ENCODE data around the gene SLC27A4.

Gene SLC27A4

DNA sequence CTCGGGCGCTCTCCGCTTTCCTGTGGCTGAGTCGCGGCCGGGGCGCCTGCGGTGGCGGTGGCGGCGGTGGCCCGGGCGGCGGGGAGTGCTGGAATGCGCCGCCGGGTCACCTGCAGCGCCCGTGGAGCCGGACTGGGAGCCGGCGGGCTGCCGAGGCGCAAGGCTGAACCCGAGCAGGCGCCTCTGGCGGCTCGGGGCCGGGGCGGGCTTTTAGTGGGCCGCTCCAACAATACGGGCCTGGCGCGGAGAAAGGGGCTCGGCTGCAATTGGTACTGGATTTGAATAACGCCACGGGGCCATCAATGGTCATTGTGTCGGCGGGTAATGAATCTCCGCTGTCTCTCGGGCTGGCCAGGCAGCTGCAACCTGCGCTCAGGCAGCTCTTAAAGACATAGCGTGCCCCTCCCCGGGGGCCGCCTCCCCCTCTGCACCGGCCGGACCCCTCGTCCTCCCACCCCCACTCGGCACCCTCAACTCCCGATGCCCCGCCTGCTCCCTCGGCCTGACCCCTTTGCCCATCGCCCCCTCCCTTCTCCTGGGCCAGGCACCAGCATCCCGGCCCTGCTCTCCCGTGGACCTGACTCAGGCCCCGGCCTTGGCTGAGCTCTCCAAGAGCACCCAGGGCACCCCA is 52.9 kb downstream of the SLC27A4 start:
- DNase-seq: no peak

DNA sequence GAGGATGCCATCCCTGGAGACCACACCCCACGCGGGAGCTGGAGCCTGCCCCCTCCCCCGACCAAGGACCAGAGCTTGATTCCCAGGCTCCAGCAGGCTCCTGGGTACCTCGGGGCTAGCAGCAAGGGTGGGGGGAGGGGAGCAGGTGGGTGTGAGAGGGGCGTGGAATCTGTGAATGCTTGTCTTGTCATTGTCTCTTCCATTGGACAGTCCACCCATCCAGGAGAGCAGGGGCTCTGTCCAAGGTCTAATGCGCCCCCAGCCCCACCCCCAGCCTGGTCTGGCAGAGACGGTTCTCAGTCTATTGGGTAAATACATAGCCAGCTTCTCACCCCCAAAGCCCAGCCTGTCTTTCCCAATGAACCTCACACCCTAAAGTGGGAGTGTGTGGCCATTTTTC is 53.6 kb downstream of the SLC27A4 start:
- DNase-seq: no peak

DNA sequence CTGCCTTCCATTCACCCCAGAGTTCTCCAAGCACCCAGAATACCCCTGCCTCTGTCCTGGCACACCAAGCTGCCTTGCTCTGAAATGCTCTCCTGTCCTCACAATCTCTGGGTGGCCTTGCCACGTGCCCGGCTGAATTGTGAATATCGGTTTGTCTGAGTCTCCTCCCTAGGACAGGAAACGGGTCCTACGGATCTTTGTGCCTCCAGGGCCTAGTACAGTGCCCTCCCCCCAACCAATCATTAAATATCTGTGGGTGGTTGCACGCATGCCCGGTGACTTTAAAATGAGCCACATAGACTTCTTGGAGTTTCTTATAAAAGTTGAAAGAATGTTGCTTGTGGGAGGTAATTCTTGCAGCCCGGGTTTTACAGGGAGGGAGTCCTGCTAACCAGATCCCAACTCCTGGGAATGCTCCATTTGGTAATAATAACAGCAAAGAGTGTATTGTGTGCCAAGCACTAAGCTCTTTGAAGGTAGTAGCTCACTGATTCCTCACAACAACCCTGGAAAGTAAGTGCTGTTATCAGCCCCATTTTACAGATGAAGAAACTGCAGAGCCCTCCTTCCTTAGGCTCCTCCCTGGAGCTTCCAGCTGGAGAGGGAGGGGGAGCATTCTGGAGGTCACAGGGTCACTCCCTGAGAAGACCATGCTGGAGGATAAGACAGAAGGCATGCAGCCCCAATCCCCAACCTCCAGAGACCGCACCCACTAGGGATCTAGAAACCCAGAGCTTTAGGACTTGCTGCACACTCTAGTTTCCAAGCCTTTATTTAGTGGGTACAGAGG is 54.2 kb downstream of the SLC27A4 start:
- DNase-seq: no peak

DNA sequence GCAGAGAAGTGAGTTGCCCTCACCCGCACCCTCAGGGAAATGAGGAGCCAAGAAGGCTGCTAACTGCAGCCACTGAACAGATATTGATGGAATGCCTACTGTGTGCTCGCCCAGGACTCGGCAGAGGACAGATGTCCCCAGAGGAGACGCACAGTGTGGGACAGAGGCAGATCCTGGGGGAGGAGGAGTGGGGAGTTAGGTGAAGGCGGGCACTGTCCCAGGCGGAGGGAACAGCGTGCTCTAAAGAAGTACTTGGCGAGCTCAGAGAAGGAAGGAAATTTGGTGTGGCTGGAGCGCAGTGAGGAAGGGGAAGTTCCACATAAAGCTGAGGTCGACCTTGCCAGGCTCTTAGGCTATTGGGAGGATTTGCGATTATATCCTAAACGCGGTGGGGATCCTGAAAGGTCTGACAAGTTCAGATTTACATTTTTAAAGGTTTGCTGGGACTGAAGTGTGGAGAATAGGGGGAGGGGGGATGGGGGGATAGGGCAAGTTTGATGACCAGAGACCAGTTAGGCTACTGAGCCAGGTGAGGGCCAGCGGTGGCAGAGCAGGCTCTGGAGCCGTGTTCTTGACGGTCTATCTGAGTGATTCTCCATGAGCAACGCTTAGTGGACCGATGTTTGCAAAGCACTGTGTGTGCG is 56.8 kb downstream of the SLC27A4 start:
- no peak for DNase-seq

DNA sequence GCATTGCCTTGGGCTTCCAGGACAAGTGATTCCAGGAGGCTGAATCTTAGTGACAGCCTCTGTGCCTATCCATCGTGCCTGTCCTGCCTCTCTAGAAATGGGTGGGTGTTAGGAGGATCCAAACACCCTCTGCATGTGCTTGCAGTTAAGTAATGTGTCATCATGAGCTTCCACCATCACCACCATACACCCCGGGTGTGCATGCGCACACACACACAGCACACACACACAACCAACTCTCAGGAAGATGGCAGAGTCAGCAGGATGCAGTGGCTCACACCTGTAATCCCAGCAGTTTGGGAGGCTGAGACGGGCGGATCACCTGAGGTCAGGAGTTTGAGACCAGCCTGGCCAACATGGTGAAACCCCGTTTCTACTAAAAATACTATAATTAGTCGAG is 57.5 kb downstream of the SLC27A4 start:
- no peak for DNase-seq

DNA sequence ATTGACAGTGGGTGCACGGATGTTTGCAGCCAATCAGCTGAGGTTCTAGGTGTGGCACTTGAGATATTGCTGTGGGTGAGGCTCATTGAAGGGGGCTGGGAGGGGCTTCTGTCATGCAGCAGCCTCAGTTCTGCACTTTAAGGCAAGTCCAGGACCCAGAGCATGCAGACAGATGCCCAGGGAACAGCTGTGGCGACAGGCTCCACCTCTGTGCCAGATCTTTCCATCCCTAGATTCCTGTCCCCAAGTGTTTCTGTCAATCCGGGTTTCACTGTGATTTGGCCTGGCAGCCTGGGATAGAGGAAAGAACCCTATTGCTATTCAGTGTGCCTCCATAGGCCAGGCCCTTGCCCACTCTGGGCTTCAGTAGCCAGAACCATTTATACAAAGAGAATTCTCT is 59.5 kb downstream of the SLC27A4 start:
- DNase-seq: no peak

DNA sequence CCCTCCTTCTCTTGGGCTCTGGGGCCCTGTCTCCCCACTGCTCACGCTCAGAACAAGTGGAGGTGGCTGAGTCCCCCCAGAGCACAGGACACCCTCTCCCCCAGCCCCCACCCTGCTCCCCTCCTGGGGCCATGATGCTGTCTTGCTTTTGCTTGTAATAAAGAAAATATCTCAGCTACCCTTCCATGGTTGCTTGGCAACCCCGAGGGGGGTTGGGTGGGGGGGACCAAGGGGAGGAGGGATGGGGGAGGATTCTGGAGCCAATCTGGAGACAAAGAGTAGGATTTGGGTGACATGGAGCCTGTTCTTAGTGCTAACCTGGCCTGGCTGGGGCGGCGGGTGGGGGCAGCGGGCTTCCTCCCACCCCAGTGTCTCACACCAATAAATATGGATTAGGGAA is 64.2 kb downstream of the SLC27A4 start:
- no peak for DNase-seq

DNA sequence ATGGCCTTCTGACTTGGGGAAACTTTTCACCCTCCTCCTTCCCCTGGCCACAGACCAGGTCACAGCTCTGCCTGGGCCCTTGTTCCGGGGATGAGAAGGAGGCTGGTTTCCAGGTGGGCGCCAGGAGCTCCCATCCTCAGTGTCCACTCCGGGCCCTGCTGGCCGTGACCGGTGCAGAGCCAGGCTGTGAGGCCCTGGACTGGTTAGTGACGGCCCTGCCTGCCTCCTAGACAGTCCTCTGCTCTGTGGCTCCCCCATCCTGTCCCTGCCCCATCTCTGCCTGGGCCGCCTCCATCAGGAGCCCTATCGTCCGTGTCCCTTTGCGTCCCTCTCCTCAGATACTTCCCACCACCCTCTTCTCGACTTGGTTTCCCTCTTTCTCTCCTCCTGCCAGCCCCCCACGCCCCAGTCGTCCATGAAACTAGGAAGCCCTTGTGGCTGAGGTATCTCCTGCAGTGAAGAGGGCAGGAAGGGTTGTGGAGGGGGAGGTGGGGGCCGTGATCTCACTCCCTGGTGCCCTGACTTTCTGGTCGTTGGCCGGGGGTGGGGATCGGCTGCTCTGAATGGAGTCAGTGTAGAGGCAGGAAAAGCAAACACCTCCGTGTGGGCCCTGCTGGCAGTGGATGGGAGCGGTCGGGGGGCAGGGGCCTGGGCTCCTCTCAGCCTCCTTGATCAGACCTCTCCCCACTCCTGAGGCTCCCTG is 64.9 kb downstream of the SLC27A4 start:
- no peak for DNase-seq

DNA sequence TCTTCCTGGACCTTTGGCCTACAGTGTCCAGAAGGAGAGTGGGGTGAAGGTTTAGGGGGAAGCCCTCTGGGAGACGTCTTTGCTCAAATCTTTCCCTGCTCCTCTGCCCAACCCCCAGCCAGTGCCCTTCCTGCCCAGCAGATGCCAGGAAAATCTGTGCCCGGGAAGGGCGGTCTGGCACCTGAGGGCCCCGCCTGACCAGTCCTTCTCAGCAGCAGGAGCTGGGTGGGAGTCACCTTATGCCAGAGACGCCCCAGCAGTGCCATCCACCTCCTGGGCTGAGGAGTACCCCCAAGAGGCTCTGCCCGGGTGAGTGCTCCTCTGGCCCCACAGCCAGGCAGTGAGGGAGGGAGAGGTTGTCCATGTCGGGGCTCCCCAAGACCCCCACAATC is 65.4 kb downstream of the SLC27A4 start:
- no peak for DNase-seq

DNA sequence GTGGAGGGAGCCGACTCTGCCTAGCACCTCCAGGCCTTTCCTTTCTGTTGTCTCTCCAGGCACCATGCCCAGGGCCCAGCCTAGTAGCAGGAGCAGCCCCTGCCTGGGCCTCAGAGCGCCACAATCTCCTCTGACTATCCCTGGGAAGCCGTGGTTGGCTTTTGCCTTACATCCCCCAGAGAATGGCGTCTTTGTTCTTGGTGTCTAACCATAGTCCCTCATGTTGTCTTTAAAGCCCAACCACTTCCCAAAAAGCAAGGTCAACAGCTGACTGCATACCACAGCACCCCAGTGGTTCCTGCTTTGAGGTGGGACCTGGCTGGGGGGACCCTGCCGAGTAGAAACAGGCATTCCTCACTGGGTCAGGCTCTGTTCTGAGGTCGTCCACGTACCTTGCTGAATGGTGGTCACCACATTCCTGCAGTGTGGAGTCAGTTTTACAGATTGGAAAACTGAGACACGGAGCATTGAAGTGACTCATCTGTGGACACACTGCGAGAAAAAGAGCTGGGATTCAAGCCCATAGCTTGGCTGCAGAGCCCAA is 66.6 kb downstream of the SLC27A4 start:
- no peak for DNase-seq

DNA sequence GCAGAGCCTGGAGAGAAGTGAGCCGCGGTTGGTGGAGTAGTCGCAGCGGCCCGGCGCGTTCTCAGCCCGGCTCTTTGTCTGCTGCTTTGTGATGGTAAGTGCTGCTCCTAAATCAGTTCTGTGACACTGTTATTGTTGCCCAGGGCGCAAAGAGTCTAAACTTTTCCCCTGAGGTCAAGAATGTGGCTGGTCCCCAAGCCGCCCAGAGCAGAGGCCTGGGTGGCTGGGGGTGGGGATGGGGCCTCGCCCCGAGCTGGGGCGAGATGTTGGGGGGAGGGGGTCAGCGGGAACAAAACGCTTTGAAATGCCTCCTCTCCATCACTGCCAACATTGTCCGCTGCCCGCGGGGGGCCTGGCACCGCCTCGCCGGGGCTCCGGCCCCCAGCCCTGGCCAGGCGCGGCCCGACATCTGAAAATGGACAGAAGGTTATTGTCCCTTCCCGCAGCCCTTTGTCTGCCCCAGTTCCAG is 68.7 kb downstream of the SLC27A4 start:
- no peak for DNase-seq

DNA sequence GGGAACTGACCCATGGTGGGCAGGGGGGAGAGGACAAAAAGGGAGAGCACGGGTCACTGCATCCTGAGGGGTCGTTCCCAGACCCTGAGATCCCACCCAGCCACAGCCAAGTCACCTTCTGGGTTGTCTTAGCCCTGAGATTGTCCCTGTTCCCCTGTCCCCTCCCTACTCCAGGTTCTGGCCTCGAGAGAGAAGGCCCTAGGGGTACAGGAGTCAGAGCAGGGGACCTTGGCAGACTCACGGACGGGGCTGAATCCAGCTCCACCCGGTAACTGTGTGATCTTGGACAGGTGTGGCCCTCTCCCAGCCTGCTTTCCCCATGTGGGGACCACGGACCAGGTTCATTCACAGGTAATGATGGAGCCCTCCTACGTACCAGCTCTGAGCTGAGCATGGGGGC is 69.1 kb downstream of the SLC27A4 start:
- no peak for DNase-seq

DNA sequence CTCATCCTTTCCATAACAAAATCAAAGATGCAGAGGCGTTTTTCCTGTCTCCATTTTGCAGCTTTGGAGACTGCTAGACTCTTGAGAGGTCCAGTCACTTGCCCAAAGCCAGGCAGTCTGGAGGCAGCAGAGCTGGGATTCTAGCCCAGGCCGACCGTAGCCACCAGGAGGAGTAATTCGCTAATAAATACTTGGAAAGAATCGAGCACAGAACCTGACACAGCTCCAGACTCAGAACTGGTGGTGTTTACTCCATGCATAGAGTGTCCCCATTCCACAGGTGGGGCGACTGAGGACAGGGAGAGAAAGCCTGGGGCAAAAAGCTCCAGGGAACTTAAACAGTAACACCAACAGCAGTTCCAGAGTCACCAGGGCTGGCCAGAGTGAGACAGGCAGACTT is 69.7 kb downstream of the SLC27A4 start:
- no peak for DNase-seq

Data from stimulated activated CD4-positive, alpha-beta T cell treated with anti-CD3 and anti-CD28 coated beads, Interleukin-4, amount 100 ng/mL, for 4 hours (primary cell).